Suprapubic skin (tissue), 4 donors: Measurements from ENCODE around the gene INS. TPM values are rescaled to one million over a fixed set of nuclear protein-coding genes. Genes with fewer than 3 reads are reported as not detected.

Experiments
- DNase-seq, 2 donors: peaks; one replicate each; pipeline ENCODE4 v3.0.0-alpha.2; 2019; ENCODE audit warnings: low spot score in 2 of 2
- H3K27ac ChIP-seq: fragments of 200-600 bp; sonication (generic); one replicate; pipeline ENCODE4 v1.5.1; 2019
- H3K27me3 ChIP-seq: fragments of 200-600 bp; sonication (generic); one replicate; pipeline ENCODE4 v1.5.1; 2019
- H3K36me3 ChIP-seq: fragments of 200-600 bp; sonication (generic); one replicate; pipeline ENCODE4 v1.5.1; 2019
- H3K4me1 ChIP-seq: fragments of 200-600 bp; sonication (generic); one replicate; pipeline ENCODE4 v1.5.1; 2019
- H3K4me3 ChIP-seq: fragments of 200-600 bp; sonication (generic); one replicate; pipeline ENCODE4 v1.5.1; 2019; ENCODE audit warnings: mild to moderate bottlenecking
- H3K9me3 ChIP-seq: fragments of 200-600 bp; sonication (generic); one replicate; pipeline ENCODE4 v1.5.1; 2019
- EP300 ChIP-seq: sonication (generic); formaldehyde crosslinking; IDR thresholded peaks from one replicate; pipeline ENCODE4 v1.6.1; 2017; ENCODE audit warnings: antibody characterized with exemption
- POLR2A ChIP-seq, 2 donors: fragments of 450-650 bp; IDR thresholded peaks; one replicate each; pipeline ENCODE4 v1.6.1; 2017; ENCODE audit warnings: antibody characterized with exemption in 2 of 2, mild to moderate bottlenecking in 2 of 2, moderate library complexity in 2 of 2
- POLR2AphosphoS5 ChIP-seq, 3 donors: sonication (generic); formaldehyde crosslinking; IDR thresholded peaks; one replicate each; pipeline ENCODE4 v1.6.1; 2017; ENCODE audit warnings: antibody characterized with exemption in 3 of 3
- WGBS: methylation state at CpG from one replicate; pipeline ENCODE4 v1.1.5; 2018; 5-methylcytosine and 5-hydroxymethylcytosine counted together
- total RNA-seq, 4 donors: library from RNA; depleted of rRNA; stranded (reverse); fragments of >200 nt; gene quantifications; one replicate each; pipeline ENCODE4 v1.1.0, GENCODE V29; 2016
- TF ChIP-seq, protein P1 (sequence below), 2 donors: fragments of 200-600 bp in 1 of 2; fragments of 450-650 bp in 1 of 2; sonication (generic) in 1 of 2; IDR thresholded peaks; one replicate each; pipeline ENCODE4 v1.5.1; 2016 to 2019; ENCODE audit warnings: antibody characterized with exemption in 2 of 2, mild to moderate bottlenecking in 1 of 2, moderate library complexity in 1 of 2

The INS gene
- total RNA-seq, 4 donors from 2014 or later: not detected

DNA sequence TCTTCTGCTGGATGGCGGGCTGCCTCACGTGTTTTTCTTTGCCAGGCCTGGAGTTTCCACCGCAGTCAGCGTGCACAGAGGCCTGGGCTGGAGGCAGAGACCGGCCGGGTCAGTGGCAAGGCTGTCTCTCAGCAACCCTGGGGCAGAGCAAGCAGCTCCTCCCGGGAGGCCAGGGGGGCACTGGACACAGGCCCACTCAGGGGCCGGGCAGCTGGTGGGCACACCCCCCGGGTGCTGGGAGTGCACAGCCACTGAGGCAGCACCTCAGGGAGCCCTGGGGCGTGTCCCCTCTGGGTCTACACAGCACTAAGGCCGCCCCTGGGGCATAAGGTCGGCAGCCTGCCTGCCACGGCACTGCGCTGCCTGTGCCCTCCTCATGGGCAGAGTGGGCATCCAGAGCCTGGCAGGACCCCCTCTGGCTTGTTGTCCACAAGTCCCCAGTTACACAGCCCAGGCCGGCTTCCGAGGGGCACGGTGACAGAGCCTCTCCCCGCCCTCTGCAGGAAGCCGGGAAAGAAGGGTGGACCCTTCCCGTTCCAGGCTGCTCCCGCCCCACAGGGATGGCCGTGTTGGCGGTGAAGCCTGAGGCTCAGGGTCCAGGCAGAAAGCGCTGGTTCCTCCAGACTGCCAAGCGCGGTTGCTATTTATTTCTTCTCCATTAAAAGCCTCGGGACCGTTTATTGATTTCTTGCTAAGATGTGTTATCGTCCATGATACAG lies 29.1 kb upstream of the INS start:
- H3K27me3 ChIP-seq: peaks cover 72% of the 10 kb centered on the region

GRCh38 chr11:2188745-2189144 lies 27.7 kb upstream of the INS start:
- TF ChIP-seq EP300 (no peak), POLR2A (IDR thresholded peaks at IDR 0.05) (no peak), POLR2AphosphoS5 (IDR thresholded peaks at IDR 0.05) (no peak)
- TF ChIP-seq, protein P1, sequence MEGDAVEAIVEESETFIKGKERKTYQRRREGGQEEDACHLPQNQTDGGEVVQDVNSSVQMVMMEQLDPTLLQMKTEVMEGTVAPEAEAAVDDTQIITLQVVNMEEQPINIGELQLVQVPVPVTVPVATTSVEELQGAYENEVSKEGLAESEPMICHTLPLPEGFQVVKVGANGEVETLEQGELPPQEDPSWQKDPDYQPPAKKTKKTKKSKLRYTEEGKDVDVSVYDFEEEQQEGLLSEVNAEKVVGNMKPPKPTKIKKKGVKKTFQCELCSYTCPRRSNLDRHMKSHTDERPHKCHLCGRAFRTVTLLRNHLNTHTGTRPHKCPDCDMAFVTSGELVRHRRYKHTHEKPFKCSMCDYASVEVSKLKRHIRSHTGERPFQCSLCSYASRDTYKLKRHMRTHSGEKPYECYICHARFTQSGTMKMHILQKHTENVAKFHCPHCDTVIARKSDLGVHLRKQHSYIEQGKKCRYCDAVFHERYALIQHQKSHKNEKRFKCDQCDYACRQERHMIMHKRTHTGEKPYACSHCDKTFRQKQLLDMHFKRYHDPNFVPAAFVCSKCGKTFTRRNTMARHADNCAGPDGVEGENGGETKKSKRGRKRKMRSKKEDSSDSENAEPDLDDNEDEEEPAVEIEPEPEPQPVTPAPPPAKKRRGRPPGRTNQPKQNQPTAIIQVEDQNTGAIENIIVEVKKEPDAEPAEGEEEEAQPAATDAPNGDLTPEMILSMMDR (IDR thresholded peaks at IDR 0.05): no peak
- H3K27me3 ChIP-seq: peaks cover 72% of the 10 kb centered on the region

More for the DNA sequence above, 29.1 kb upstream of the INS start:
- 51% methylated on average over 22 of the region's 29 CpGs for WGBS
- H3K4me3 ChIP-seq: no peak overlapping the region
- TF ChIP-seq POLR2AphosphoS5 (IDR thresholded peaks at IDR 0.05): no peak
- no peaks in the 10 kb centered on the region for H3K36me3 ChIP-seq
- no peaks in the 10 kb centered on the region for H3K9me3 ChIP-seq
- H3K27ac ChIP-seq: no peak overlapping the region
- peaks cover 35% of the 10 kb centered on the region for H3K4me1 ChIP-seq
- DNase-seq: no peak

DNA sequence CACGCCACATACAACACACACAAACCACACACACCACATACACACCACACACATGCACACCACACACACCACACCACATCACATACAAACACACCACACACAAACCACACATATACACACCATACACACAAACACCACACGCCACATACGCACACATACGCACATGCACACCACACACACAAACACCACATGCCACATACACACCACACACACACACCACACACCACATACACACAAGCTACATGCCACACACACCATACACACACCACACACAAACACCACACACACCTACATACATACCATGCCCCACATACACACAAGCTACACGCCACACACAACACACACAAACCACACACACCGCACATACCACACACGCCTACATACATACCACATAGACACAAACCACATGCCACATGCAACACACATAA lies 26.3 kb upstream of the INS start:
- WGBS: 87% methylated on average over 7 of the region's 7 CpGs
- Histone ChIP-seq H3K27ac (no peak overlapping the region), H3K4me1 (peaks cover 17% of the 10 kb centered on the region)

More at GRCh38 chr11:2188745-2189144, 27.7 kb upstream of the INS start:
- no peak for DNase-seq
- Histone ChIP-seq H3K4me3 (no peak overlapping the region), H3K4me1 (peaks cover 25% of the 10 kb centered on the region), H3K27ac (no peak overlapping the region), H3K36me3 (no peaks in the 10 kb centered on the region), H3K9me3 (no peaks in the 10 kb centered on the region)
- WGBS: 82% methylated on average over 19 of the region's 19 CpGs

GRCh38 chr11:2186669-2187279 lies 25.8 kb upstream of the INS start:
- TF ChIP-seq POLR2A (IDR thresholded peaks at IDR 0.05): no peak
- no peak for TF ChIP-seq EP300
- TF ChIP-seq POLR2AphosphoS5 (IDR thresholded peaks at IDR 0.05): no peak
- TF ChIP-seq, protein P1 (IDR thresholded peaks at IDR 0.05): peak; percentile 9 to 63
- Histone ChIP-seq H3K27ac (no peak overlapping the region), H3K4me3 (no peak overlapping the region), H3K36me3 (no peaks in the 10 kb centered on the region), H3K9me3 (no peaks in the 10 kb centered on the region), H3K27me3 (peaks cover 65% of the 10 kb centered on the region), H3K4me1 (peaks cover 14% of the 10 kb centered on the region)
- WGBS: 30% methylated on average over 8 of the region's 21 CpGs
- no peak for DNase-seq

More for the DNA sequence above, 26.3 kb upstream of the INS start:
- Histone ChIP-seq H3K9me3 (no peaks in the 10 kb centered on the region), H3K4me3 (no peak overlapping the region), H3K27me3 (peaks cover 65% of the 10 kb centered on the region), H3K36me3 (no peaks in the 10 kb centered on the region)
- DNase-seq: no peak
- TF ChIP-seq POLR2AphosphoS5 (IDR thresholded peaks at IDR 0.05): no peak
- TF ChIP-seq, protein P1 (IDR thresholded peaks at IDR 0.05): no peak
- no peak for TF ChIP-seq POLR2A (IDR thresholded peaks at IDR 0.05)
- TF ChIP-seq EP300: no peak

GRCh38 chr11:2185324-2186085 lies 24.5 kb upstream of the INS start:
- Histone ChIP-seq H3K9me3 (no peaks in the 10 kb centered on the region), H3K4me3 (no peak overlapping the region), H3K27ac (no peak overlapping the region), H3K36me3 (no peaks in the 10 kb centered on the region), H3K27me3 (peaks cover 64% of the 10 kb centered on the region), H3K4me1 (peaks cover 7% of the 10 kb centered on the region)
- no peak for DNase-seq
- WGBS: 25% methylated on average over 8 of the region's 23 CpGs
- no peak for TF ChIP-seq POLR2AphosphoS5 (IDR thresholded peaks at IDR 0.05)
- TF ChIP-seq POLR2A (IDR thresholded peaks at IDR 0.05): no peak
- TF ChIP-seq, protein P1 (IDR thresholded peaks at IDR 0.05): no peak
- TF ChIP-seq EP300: no peak
